Body of pancreas (tissue), 4 donors: ENCODE data around the gene CCDC70. TPM values are rescaled to one million over a fixed set of nuclear protein-coding genes. Genes with fewer than 3 reads are reported as not detected.

Experiments used
- ATAC-seq: fragments of 150-250 bp; one replicate; pipeline ENCODE4 v1.9.1; 2016
- DNase-seq, 4 donors: peaks; one replicate each; pipeline ENCODE4 v3.0.0-alpha.2; 2019
- H3K27ac ChIP-seq, 4 donors: fragments of 200-600 bp; sonication (generic); 1 replicate in 3 of 4; 2 replicates in 1 of 4; pipeline versions ENCODE4 v1.5.1 to v1.6.1; 2016 to 2019; ENCODE audit warnings: mild to moderate bottlenecking in 1 of 4, mixed read lengths in 1 of 4, moderate library complexity in 1 of 4
- H3K27me3 ChIP-seq, 2 donors: fragments of 200-600 bp; sonication (generic); one replicate each; pipeline ENCODE4 v1.6.0; 2016; ENCODE audit warnings: mild to moderate bottlenecking in 1 of 2
- H3K36me3 ChIP-seq, 2 donors: fragments of 200-600 bp; sonication (generic); replicated peaks in 1 of 2; 2 replicates each; pipeline ENCODE4 v1.5.1; 2016; ENCODE audit warnings: low read depth in 2 of 2; ENCODE audit not compliant: insufficient read depth in 1 of 2
- H3K4me1 ChIP-seq: fragments of 200-600 bp; sonication (generic); one replicate; pipeline ENCODE4 v1.6.0; 2016
- H3K4me3 ChIP-seq, 2 donors: fragments of 200-600 bp; sonication (generic); 1 replicate in 1 of 2; 2 replicates in 1 of 2; pipeline ENCODE4 v1.5.1; 2016 to 2019
- H3K9me3 ChIP-seq, 3 donors: fragments of 200-600 bp; sonication (generic); 1 replicate in 2 of 3; 2 replicates in 1 of 3; pipeline ENCODE4 v1.5.1; 2016
- POLR2A ChIP-seq, 3 donors: fragments of 450-650 bp; IDR thresholded peaks; one replicate each; pipeline ENCODE4 v1.6.1; 2016; ENCODE audit warnings: antibody characterized with exemption in 3 of 3, mild to moderate bottlenecking in 2 of 3
- WGBS, 2 donors: methylation state at CpG; one replicate each; pipeline ENCODE4 v1.1.5; 2017; 5-methylcytosine and 5-hydroxymethylcytosine counted together
- intact Hi-C: fragments of 100-400 bp; cut with DNase I; formaldehyde crosslinking; loops from one replicate; pipeline ENCODE4 v1.15.1; 2023
- total RNA-seq, 2 donors: library from RNA; depleted of rRNA; stranded (reverse); fragments of >200 nt; gene quantifications; one replicate each; pipeline ENCODE4 v1.1.0, GENCODE V29; 2016
- TF ChIP-seq, protein P1 (sequence below), 7 experiments: fragments of 450-650 bp in 4 of 7; fragments of 200-600 bp in 3 of 7; sonication (generic) in 3 of 7; IDR thresholded peaks; one replicate each; pipeline ENCODE4 v1.5.1; 2016 to 2019; ENCODE audit warnings: antibody characterized with exemption in 7 of 7

CCDC70 gene
- total RNA-seq, 2 donors from 2014 or later, result not detected

GRCh38 chr13:51832471-51833152, 29.2 kb upstream of the CCDC70 start:
- ATAC-seq, result peak; percentile 64
- H3K4me3 ChIP-seq, result no peak overlapping the region
- no peaks in the 10 kb centered on the region for H3K27me3 ChIP-seq
- TF ChIP-seq, protein P1, sequence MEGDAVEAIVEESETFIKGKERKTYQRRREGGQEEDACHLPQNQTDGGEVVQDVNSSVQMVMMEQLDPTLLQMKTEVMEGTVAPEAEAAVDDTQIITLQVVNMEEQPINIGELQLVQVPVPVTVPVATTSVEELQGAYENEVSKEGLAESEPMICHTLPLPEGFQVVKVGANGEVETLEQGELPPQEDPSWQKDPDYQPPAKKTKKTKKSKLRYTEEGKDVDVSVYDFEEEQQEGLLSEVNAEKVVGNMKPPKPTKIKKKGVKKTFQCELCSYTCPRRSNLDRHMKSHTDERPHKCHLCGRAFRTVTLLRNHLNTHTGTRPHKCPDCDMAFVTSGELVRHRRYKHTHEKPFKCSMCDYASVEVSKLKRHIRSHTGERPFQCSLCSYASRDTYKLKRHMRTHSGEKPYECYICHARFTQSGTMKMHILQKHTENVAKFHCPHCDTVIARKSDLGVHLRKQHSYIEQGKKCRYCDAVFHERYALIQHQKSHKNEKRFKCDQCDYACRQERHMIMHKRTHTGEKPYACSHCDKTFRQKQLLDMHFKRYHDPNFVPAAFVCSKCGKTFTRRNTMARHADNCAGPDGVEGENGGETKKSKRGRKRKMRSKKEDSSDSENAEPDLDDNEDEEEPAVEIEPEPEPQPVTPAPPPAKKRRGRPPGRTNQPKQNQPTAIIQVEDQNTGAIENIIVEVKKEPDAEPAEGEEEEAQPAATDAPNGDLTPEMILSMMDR (IDR thresholded peaks at IDR 0.05), result peak in 5 of 7 experiments; percentile 38 to 62 (median 49)
- no peak for TF ChIP-seq POLR2A (IDR thresholded peaks at IDR 0.05)
- 66 to 69% methylated on average over 6 of the region's 6 CpGs for WGBS, 2 donors
- no peak overlapping the region for H3K27ac ChIP-seq
- intact Hi-C loops, result no loop called here
- H3K9me3 ChIP-seq, result no peaks in the 10 kb centered on the region
- H3K36me3 ChIP-seq, result no peaks in the 10 kb centered on the region
- peak in 3 of 4 donors; percentile 31 to 51 (median 47) for DNase-seq
- H3K4me1 ChIP-seq, result no peaks in the 10 kb centered on the region

DNA sequence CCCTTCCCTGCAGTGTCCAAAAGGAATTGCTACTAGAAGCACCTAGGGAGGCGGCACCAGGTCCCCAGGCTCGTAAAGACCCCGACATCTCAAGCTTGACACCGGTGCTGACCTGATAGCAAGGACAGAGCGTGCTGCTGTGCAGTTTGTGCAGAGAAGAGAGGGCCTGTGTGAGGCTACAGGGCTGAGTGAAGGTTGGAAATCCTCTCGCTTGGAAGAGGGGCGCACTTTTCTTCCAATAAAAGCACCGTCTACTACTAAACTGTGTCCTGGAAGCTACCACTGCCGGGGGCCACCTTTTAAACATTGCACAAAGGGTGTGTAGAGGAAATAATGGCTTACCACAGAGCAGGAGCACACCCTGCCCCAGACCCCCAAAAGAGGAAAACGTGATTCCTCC, 27.8 kb upstream of the CCDC70 start:
- ATAC-seq (no peak), DNase-seq (no peak)
- Histone ChIP-seq H3K36me3 (no peaks in the 10 kb centered on the region), H3K4me3 (no peak overlapping the region), H3K4me1 (no peaks in the 10 kb centered on the region), H3K27ac (no peak overlapping the region), H3K9me3 (no peaks in the 10 kb centered on the region), H3K27me3 (no peaks in the 10 kb centered on the region)
- TF ChIP-seq POLR2A (IDR thresholded peaks at IDR 0.05), result no peak
- TF ChIP-seq, protein P1 (IDR thresholded peaks at IDR 0.05), result no peak
- intact Hi-C loops, result no loop called here
- 79 to 80% methylated on average over 10 of the region's 10 CpGs for WGBS, 2 donors

GRCh38 chr13:51834581-51835171, 27.1 kb upstream of the CCDC70 start:
- ATAC-seq (no peak), DNase-seq (no peak)
- Histone ChIP-seq H3K36me3 (no peaks in the 10 kb centered on the region), H3K27ac (no peak overlapping the region), H3K9me3 (no peaks in the 10 kb centered on the region), H3K4me3 (no peak overlapping the region), H3K4me1 (no peaks in the 10 kb centered on the region), H3K27me3 (no peaks in the 10 kb centered on the region)
- 64 to 67% methylated on average over 6 to 7 of the region's 7 CpGs for WGBS, 2 donors
- intact Hi-C loops, result no loop called here
- no peak for TF ChIP-seq POLR2A (IDR thresholded peaks at IDR 0.05)
- TF ChIP-seq, protein P1 (IDR thresholded peaks at IDR 0.05), result no peak

DNA sequence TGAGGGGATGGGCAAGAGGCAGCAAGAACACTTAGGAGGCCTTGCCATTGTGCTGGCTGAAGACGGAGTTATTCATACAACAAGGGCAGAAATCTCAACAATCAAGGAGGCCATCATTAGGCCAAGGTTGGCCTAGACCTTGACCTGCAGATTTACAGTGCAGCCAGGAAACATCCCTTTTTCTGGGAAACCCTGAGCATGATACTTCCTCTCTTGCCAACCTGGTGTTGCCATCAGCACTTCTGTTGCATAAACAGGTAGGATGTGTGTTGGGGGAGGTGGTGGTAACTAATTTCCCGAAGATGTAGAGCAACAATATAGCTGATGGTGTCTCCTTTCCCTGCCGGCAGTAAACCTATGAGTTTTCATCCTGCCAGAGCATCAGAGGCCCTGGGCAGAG, 24.8 kb upstream of the CCDC70 start:
- intact Hi-C loops, result no loop called here
- Histone ChIP-seq H3K4me3 (no peak overlapping the region), H3K4me1 (no peaks in the 10 kb centered on the region), H3K27me3 (no peaks in the 10 kb centered on the region), H3K36me3 (no peaks in the 10 kb centered on the region), H3K27ac (no peak overlapping the region), H3K9me3 (no peaks in the 10 kb centered on the region)
- ATAC-seq (no peak), DNase-seq (no peak)
- WGBS, 2 donors, result 88% methylated on average over 3 of the region's 3 CpGs
- TF ChIP-seq POLR2A (IDR thresholded peaks at IDR 0.05), result no peak
- TF ChIP-seq, protein P1 (IDR thresholded peaks at IDR 0.05), result no peak
